Left ventricle myocardium inferior (tissue), 1 donor: Measurements from ENCODE around the gene CMC1. TPM values are rescaled to one million over a fixed set of nuclear protein-coding genes. Genes with fewer than 3 reads are reported as not detected.
A peak's percentile ranks its signal among the peaks of the same experiment; 100 is the strongest.

Experiments
- DNase-seq: peaks from one replicate; pipeline ENCODE4 v3.0.0-alpha.2; 2020
- H3K27ac ChIP-seq: fragments of 200-600 bp; replicated peaks from 2 replicates; pipeline ENCODE4 v1.8.0; 2021
- H3K27me3 ChIP-seq: fragments of 200-600 bp; 2 replicates; pipeline ENCODE4 v1.8.0; 2021; ENCODE audit warnings: low read depth
- H3K36me3 ChIP-seq: fragments of 200-600 bp; 2 replicates; pipeline ENCODE4 v1.8.0; 2021
- H3K4me1 ChIP-seq: fragments of 200-600 bp; 2 replicates; pipeline ENCODE4 v1.8.0; 2021
- H3K4me3 ChIP-seq: fragments of 200-600 bp; 2 replicates; pipeline ENCODE4 v1.8.0; 2021; ENCODE audit warnings: mild to moderate bottlenecking, moderate library complexity
- H3K9me3 ChIP-seq: fragments of 200-600 bp; replicated peaks from 2 replicates; pipeline ENCODE4 v1.8.0; 2021
- CTCF ChIP-seq: fragments of 200-600 bp; IDR thresholded peaks from 2 replicates; pipeline ENCODE4 v1.8.0; 2021; ENCODE audit warnings: antibody characterized with exemption, mild to moderate bottlenecking, borderline replicate concordance
- intact Hi-C: fragments of 100-400 bp; cut with micrococcal nuclease; formaldehyde crosslinking; loops from one replicate; pipeline ENCODE4 v1.11.0; 2022
- total RNA-seq: library from RNA; stranded (reverse); fragmentation: NEBNext Ultra II Directional; extraction: Animal tissue kit (Norgen Biotek cat#: 25700); gene quantifications from one replicate; pipeline ENCODE4 v1.2.1, GENCODE V29; 2021
- donor health status: DM: no; HTN: yes; CAD: no; lungs with severe emphysema.

CMC1 gene
- total RNA-seq, 1 donor from 2014 or later: 41.0 TPM

GRCh38 chr3:28320981-28321380 is 79.6 kb downstream of the CMC1 start:
- Histone ChIP-seq H3K9me3 (no peaks in the 10 kb centered on the region), H3K36me3 (peaks cover 61% of the 10 kb centered on the region)

GRCh38 chr3:28322464-28322863 is 81.0 kb downstream of the CMC1 start:
- peaks cover 73% of the 10 kb centered on the region for H3K36me3 ChIP-seq
- peaks cover 6% of the 10 kb centered on the region for H3K4me1 ChIP-seq
- H3K4me3 ChIP-seq: no peak overlapping the region
- H3K27ac ChIP-seq: no peak overlapping the region
- no peak for TF ChIP-seq CTCF
- no peaks in the 10 kb centered on the region for H3K27me3 ChIP-seq
- no peak for DNase-seq
- intact Hi-C loops: no loop called here
- H3K9me3 ChIP-seq: no peaks in the 10 kb centered on the region

More at GRCh38 chr3:28320981-28321380, 79.6 kb downstream of the CMC1 start:
- Histone ChIP-seq H3K27ac (no peak overlapping the region), H3K4me1 (no peaks in the 10 kb centered on the region), H3K4me3 (no peak overlapping the region), H3K27me3 (no peaks in the 10 kb centered on the region)
- intact Hi-C loops: no loop called here
- DNase-seq: no peak
- no peak for TF ChIP-seq CTCF

- H3K27ac ChIP-seq: no peak overlapping the region
- intact Hi-C loops: no loop called here
- no peak for TF ChIP-seq CTCF
- no peak overlapping the region for H3K4me3 ChIP-seq
- H3K4me1 ChIP-seq: peaks cover 11% of the 10 kb centered on the region
- no peaks in the 10 kb centered on the region for H3K27me3 ChIP-seq
- peaks cover 49% of the 10 kb centered on the region for H3K36me3 ChIP-seq
- H3K9me3 ChIP-seq: no peaks in the 10 kb centered on the region
- DNase-seq: no peak
Observed at GRCh38 chr3:28326458-28326926, 85.1 kb downstream of the CMC1 start.

GRCh38 chr3:28328188-28329151 is 87.1 kb downstream of the CMC1 start:
- intact Hi-C loops: no loop called here

GRCh38 chr3:28334552-28334951 is 93.1 kb downstream of the CMC1 start:
- H3K36me3 ChIP-seq: peaks cover 50% of the 10 kb centered on the region

More at GRCh38 chr3:28328188-28329151, 87.1 kb downstream of the CMC1 start:
- no peak for DNase-seq
- Histone ChIP-seq H3K27me3 (no peaks in the 10 kb centered on the region), H3K36me3 (peaks cover 46% of the 10 kb centered on the region), H3K4me3 (no peak overlapping the region), H3K4me1 (peaks cover 13% of the 10 kb centered on the region), H3K9me3 (no peaks in the 10 kb centered on the region), H3K27ac (no peak overlapping the region)
- peak; percentile 83 for TF ChIP-seq CTCF

More at GRCh38 chr3:28334552-28334951, 93.1 kb downstream of the CMC1 start:
- H3K4me3 ChIP-seq: no peak overlapping the region
- H3K9me3 ChIP-seq: no peaks in the 10 kb centered on the region
- H3K4me1 ChIP-seq: peaks cover 7% of the 10 kb centered on the region
- no peak overlapping the region for H3K27ac ChIP-seq
- no peaks in the 10 kb centered on the region for H3K27me3 ChIP-seq
- no peak for DNase-seq
- TF ChIP-seq CTCF: peak; percentile 27
- intact Hi-C loops: loop anchor here (5.0 kb wide), 1 partner anchor 622 kb away; no protein-coding TSS in a partner anchor
